Anterior cingulate cortex (tissue), 58 donors: ENCODE data around the gene SLC46A1.
A peak's percentile ranks its signal among the peaks of the same experiment; 100 is the strongest.

Experiments
- DNase-seq, 58 donors: peaks; one replicate each; lab custom pipeline; 2025; lab: John Stamatoyannopoulos, UW

Gene SLC46A1

GRCh38 chr17:28385037-28385400, 21.0 kb downstream of the SLC46A1 start:
- DNase-seq, result no peak

GRCh38 chr17:28384281-28385036, 21.6 kb downstream of the SLC46A1 start:
- DNase-seq, result peak in 4 of 58 donors; percentile 11 to 30 (median 20)

GRCh38 chr17:28381141-28381825, 24.7 kb downstream of the SLC46A1 start:
- DNase-seq, result peak in 12 of 58 donors; percentile 9 to 67 (median 48)

GRCh38 chr17:28379814-28380801, 25.9 kb downstream of the SLC46A1 start:
- no peak for DNase-seq

- DNase-seq, result peak in 2 of 58 donors; percentile 23 to 60
Observed at GRCh38 chr17:28372945-28373274, 33.1 kb downstream of the SLC46A1 start.

- DNase-seq, result peak in 14 of 58 donors; percentile 19 to 58 (median 46)
Observed at GRCh38 chr17:28372203-28372944, 33.6 kb downstream of the SLC46A1 start.

- peak in 54 of 58 donors; percentile 32 to 86 (median 72) for DNase-seq
Observed at GRCh38 chr17:28371245-28372202, 34.5 kb downstream of the SLC46A1 start, which contains the start of gene SARM1. Gene SARM1, plus strand, starts transcription at chr17:28371694. Its CDS starts 339 bp downstream, at chr17:28372033.

- no peak for DNase-seq
Observed at GRCh38 chr17:28370744-28371103, 35.3 kb downstream of the SLC46A1 start.

GRCh38 chr17:28370035-28370743, 35.8 kb downstream of the SLC46A1 start, which contains the start of gene VTN:
Gene VTN, minus strand, starts transcription at chr17:28370307. Its CDS starts 104 bp downstream, at chr17:28370203.
- no peak for DNase-seq

- DNase-seq, result no peak
Observed at GRCh38 chr17:28369684-28370034, 36.4 kb downstream of the SLC46A1 start.

GRCh38 chr17:28368915-28369683, 36.9 kb downstream of the SLC46A1 start:
- DNase-seq, result no peak

GRCh38 chr17:28368306-28368831, 37.6 kb downstream of the SLC46A1 start:
- DNase-seq, result no peak

- DNase-seq, result no peak
Observed at GRCh38 chr17:28367641-28368305, 38.2 kb downstream of the SLC46A1 start.

GRCh38 chr17:28366605-28367004, 39.4 kb downstream of the SLC46A1 start:
- no peak for DNase-seq

- no peak for DNase-seq
Observed at GRCh38 chr17:28365487-28365886, 40.5 kb downstream of the SLC46A1 start.

GRCh38 chr17:28364665-28365363, 41.2 kb downstream of the SLC46A1 start, which contains the start of gene SEBOX:
Gene SEBOX, minus strand, starts transcription at chr17:28365199. Its CDS starts 48 bp downstream, at chr17:28365151.
- no peak for DNase-seq
